Daoy (cell line): Measurements from ENCODE around the gene CYP1A1. TPM values are rescaled to one million over a fixed set of nuclear protein-coding genes. Genes with fewer than 3 reads are reported as not detected.
"Not testable (repeated sequence)": the region's sequence is repeated elsewhere in the genome, so short reads cannot be mapped to it uniquely, and the experiment has no call there.

Source experiments
- DNase-seq: peaks from one replicate; pipeline ENCODE4 v3.0.0-alpha.2; 2015; ENCODE audit warnings: low read depth
- total RNA-seq: library from RNA; depleted of rRNA; stranded (reverse); fragments of >200 nt; shearing (Covaris generic); gene quantifications from 2 replicates; pipeline ENCODE4 v1.2.3, GENCODE V29; 2014

Gene CYP1A1
- total RNA-seq, 1 experiment from 2014 or later = 3.8 TPM

DNA sequence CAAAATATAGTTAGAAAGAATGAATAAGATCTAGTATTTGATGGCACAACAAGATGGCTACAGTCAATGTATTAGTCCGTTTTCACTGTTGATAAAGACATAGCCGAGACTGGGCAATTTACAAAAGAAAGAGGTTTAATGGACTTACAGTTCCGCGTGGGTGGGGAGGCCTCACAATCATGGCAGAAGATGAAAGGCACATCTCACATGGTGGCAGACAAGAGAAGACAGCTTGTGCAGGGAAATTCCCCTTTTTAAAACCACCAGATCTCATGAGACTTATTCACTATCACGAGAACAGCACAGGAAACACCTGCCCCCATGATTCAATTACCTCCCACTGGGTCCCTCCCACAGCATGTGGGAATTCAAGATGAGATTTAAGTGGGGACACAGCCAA is 12.9 kb upstream of the CYP1A1 start:
- DNase-seq = not testable (repeated sequence)

DNA sequence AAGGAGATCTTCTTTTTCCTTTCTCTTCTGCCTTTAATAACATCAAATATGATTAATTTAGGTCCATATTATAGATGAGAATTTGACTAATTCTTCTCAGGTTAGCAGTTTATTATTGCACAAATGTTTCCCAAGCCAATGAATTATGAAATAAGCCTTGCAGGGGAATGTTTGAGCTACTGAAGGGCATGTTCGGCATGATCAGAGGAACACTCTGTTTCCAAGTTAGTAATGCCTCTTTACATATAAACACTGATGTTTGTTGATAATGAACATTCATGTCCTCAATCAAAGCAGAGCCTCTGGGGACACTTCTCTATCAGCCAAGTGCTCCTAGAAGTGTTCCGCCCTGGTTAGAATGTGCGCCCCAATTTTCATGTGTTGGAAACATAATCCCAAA is 10.0 kb upstream of the CYP1A1 start:
- DNase-seq = no peak

- DNase-seq = no peak
These were observed 7.9 kb upstream of the CYP1A1 start for GRCh38 chr15:74733269-74733668.

GRCh38 chr15:74732846-74733245 is 7.5 kb upstream of the CYP1A1 start:
- no peak for DNase-seq

DNA sequence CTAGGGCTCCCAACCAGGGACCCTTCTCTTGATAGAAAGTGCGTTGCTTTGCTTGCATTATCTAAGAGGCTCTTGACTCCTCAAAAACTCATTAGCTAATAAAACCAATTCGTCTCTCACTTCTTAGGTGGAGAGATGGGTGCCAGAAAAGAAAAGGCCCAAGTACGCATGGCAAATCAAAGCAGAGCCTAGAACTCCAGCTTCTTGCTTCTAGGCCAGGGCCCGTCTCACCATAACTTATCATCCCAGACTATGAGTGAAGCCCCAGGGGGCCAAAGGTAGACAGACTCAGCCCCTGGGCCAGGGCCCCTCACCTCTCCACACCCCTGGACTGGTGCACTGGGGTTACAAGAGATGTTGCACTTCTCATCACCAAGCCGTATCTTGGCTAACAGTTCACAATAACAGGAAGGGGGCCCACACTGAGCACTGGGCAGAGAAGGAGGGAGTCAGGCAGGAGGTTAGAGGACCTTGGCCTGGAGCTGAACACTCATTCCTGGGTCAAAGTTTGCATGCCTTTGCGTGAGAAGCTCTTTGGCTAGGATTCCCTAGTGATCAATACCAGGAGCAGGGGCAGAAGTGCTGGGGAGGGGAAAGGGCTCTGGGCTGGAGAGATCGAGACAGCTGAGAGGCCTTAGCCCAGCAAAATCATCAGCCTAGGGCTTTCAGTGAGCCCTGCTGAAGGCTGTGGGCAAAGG is 5.4 kb upstream of the CYP1A1 start:
- DNase-seq = no peak

DNA sequence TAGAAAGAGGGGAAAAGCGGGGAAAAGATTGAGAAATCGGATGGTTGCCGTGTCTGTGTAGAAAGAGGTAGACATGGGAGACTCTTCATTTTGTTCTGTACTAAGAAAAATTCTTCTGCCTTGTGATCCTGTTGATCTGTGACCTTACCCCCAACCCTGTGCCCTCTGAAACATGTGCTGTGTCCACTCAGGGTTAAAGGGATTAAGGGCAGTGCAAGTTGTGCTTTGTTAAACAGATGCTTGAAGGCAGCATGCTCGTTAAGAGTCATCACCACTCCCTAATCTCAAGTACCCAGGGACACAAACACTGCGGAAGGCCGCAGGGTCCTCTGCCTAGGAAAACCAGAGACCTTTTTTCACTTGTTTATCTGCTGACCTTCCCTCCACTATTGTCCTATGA is 4.0 kb upstream of the CYP1A1 start:
- DNase-seq = not testable (repeated sequence)

DNA sequence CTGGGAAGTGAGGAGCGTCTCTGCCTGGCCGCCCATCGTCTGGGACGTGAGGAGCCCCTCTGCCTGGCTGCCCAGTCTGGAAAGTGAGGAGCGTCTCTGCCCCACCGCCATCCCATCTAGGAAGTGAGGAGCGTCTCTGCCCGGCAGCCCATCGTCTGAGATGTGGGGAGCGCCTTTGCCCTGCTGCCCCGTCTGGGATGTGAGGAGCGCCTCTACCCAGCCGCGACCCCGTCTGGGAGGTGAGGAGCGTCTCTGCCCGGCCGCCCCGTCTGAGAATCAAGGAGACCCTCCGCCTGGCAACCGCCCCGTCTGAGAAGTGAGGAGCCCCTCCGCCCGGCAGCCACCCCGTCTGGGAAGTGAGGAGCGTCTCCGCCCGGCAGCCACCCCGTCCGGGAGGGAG is 3.4 kb upstream of the CYP1A1 start:
- DNase-seq = not testable (repeated sequence)

DNA sequence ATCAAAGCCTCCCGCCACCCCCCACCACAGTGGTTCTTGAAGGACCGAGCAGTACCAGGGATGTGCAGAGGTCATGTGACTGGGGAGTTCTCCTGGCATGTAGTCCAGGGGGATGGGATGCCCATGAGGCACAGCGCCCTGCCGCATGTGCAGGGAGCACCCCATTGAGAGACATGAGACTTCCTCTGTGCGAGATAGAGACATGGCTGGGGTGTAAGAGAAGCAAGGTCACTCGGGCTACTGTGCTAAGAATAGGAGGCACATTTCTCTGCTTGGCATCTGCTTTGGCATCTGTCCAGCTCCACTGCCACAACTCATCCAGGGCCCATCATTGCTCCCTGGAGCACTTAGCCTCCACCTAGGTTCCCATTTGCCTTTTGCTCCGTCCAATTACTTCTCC is 2.4 kb upstream of the CYP1A1 start:
- no peak for DNase-seq

GRCh38 chr15:74726774-74727164 is 1.4 kb upstream of the CYP1A1 start:
- DNase-seq = no peak

- peak; percentile 45 for DNase-seq
These were observed 781 bp upstream of the CYP1A1 start for GRCh38 chr15:74725845-74726773.

GRCh38 chr15:74724570-74725224 is 631 bp downstream of the CYP1A1 start:
- no peak for DNase-seq

- DNase-seq = peak; percentile 45
These were observed 1.5 kb downstream of the CYP1A1 start for GRCh38 chr15:74723754-74724334.

DNA sequence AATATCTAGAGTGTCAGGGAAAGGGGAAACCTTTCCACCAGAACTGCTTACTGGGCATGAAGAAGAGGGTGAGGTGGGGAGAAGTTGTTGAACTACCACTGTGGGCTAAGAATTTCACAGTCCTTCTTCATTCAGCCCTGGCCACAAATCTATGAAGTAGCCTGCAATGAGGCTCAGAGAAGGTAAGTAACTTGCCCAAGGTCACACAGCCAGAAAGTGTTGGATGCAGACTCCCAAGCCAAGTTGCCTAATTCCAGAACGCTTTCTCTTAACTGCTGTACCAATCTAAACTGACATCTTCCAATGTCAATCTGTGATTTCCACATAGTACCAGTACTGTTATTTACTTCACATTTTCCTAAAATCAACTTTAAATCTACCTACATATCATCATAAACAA is 2.1 kb downstream of the CYP1A1 start:
- no peak for DNase-seq

DNA sequence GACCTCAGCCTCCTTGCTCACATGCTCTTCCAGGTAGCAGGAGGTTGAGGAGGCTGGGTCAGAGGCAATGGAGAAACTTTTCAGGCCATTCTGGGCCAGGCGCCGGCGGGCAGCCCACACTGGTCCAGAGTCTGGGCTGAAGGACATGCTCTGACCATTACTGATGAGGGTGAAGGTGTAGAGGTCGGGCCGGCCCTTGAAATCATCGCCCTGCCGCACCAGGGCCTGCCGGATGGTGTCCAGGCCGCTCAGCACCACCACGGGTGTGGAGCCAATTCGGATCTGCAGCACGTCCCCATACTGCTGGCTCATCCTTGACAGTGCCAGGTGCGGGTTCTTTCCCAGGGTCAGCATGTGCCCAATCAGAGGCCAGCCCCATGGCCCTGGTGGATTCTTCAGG is 2.7 kb downstream of the CYP1A1 start:
- no peak for DNase-seq

- DNase-seq = no peak
These were observed 8.7 kb downstream of the CYP1A1 start for GRCh38 chr15:74716651-74717050.

DNA sequence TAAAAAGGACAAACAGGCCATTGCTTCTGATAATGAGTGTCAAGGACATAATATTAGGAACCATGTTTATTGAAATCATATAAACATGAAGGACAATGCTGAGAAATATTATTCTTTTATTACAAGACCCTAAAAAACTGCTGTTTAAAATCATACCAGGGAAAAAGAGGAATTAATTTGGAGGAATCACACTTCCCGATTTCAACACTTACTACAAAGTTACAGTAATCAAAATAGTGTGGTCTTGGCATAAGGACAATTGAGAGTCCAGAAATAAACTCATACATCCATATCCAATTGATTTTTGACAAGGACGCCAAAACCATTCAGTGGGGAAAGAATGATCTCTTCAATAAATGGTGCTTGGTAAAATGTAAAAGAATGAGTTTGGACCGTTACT is 13.0 kb downstream of the CYP1A1 start:
- DNase-seq = no peak

GRCh38 chr15:74710319-74711094 is 14.8 kb downstream of the CYP1A1 start:
- DNase-seq = no peak

DNA sequence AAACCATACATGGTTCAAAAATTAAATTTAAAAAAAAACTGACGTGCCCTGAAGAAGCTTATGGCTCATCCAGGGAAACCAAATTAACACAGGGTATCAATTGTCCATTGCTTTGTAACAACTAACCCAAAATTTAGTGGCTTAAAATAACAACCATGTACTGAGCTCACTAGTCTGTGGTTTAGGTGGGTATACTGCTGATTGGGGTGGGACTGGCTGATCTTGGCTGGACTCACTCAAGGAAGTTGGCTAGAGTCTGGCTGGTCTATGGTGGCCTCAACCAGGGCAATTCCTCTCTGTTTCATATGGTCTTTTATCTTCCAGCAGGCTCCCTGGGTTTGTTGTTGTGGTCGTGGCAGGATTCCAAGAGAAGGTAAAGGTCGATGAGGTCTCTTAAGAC is 15.4 kb downstream of the CYP1A1 start:
- DNase-seq = no peak

DNA sequence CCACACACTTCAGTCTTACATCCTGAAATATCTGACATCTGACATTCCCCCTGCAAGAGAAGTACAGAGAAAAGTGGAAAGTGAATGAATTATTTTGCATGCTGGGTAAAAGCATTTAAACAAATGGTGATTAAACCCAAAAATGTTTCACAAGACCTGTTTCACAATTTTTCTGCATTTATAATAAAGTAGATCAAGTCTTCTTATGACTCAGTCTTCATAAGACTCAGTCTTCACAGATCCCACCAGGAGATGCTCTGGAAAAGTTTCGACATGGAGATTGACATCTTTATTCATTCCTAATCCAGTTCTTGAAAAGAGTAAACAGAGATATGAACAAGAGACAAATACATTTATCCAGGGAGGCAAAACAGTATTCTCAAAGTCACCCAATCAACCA is 16.3 kb downstream of the CYP1A1 start:
- no peak for DNase-seq

- no peak for DNase-seq
These were observed 28.5 kb downstream of the CYP1A1 start for GRCh38 chr15:74696808-74697207.

DNA sequence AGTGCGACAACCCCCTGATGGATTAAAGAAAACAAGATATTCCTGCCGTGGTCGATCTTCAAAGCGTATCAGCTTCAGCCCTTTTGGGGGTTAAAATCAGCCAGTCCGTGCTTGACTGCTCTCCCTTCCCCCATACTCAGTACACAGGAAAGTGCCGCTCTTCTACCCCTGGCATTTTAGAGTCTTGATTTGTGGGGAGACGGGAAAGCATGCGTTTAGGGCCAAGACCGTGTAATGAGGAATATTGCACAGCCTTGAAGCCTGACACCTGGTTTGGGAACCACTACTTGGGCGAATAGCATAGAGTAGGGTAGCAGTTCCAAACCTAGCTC is 29.0 kb downstream of the CYP1A1 start:
- no peak for DNase-seq
